GM19467 (cell line): Measurements from ENCODE around the gene THSD7B.

Source experiments
- ATAC-seq: cut with Tn5 transposase; IDR thresholded peaks from one replicate; pipeline ENCODE4 v1.9.1; 2021; ENCODE audit warnings: mild to moderate bottlenecking, moderate library complexity; ENCODE audit not compliant: unreplicated experiment

Gene THSD7B

DNA sequence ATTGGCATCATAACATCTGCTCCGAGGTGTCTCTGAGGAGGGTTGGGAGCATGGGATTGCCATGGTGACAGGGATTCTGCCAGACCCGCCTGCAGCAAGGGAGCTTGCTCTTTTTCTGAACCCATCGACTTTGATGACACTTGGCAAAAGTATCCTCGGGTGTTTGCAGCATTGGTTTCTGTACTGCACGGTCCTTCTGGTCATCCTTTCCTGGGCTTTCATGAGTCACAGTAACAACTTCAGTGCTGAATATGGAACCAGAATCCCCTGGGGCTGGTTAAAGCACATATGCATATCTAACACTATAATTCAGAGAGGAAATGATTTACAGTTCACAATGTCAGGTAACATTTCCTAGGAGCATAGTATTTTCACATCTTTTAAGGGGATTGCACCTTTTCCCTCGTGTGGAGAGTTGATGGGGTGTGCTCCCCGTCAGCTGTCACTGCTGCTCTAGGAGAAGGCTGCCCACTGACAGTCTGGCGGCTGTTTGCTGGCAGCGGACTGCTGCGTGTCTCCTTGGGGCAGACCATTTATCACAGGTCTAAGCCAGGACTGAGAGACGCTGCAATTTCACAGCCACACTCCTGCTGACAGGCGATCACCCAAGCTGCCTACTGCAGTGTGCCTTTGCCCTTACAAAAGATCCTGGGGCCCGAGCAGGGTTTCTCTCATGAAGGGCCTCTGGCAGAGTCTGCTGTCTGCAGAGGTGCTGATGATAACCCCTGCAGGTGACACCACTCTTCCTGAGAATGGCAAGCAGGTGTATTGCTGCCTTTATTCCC, 425.3 kb downstream of the THSD7B start:
- ATAC-seq: no peak

DNA sequence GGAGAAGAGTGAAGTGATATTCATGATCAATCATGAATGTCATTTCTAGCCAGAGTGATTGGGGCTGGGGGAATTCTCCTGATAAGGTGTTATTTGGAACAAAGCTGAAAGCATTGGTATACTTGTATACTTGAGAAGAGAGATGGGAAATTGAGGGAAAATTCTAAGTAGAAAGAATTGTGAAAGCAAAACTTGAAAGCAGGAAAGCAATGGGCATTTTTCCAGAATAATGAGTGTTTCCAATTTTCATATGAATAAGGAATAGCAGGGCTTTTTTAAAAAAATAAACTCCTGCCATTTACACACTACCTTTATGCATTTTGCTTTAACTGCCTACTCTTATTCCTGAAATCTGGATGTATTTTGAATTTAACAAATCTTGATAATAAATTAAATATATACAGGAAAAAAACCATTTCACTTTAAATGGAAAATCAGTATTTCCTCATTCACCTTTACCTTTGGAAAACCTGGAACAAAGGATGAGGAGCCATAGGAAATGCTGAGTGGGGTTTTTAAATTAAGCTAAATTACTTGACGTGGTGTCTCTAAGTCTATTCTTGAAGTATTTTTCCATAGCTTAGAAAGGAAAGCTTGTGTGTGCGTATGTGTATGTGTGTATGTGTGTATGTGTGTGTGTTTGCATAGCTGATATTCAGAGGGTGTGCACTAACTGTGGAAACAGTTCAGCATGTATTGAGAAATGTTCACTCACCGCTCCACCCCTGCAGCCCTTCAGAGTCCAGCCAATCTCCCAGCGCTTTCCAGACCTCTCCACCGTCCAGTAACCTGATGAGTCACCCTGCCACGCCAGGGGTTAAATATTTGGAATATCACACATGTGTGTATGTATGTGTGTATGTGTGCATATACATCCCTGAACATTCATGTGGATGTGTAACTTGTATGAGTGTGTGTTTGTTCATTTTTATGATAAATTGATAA, 427.3 kb downstream of the THSD7B start:
- ATAC-seq: no peak

DNA sequence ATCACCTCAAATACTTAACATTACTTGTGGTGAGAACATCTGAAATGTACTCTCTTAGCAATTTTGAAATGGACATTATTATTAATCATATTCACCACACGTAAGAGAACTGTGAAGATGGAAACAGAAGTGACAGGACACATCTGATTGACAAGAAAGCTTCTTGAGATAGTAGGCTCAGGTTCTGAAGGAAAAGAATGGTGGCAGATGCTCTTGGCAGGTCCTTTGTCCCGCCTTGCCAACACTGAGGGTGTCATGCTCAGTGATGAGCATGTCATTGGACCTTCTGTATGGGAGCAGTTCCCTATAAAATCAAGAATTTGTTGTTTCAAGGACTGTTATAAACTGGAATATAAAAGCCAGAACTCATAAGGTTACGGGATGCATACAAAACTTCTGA, 428.1 kb downstream of the THSD7B start:
- no peak for ATAC-seq

DNA sequence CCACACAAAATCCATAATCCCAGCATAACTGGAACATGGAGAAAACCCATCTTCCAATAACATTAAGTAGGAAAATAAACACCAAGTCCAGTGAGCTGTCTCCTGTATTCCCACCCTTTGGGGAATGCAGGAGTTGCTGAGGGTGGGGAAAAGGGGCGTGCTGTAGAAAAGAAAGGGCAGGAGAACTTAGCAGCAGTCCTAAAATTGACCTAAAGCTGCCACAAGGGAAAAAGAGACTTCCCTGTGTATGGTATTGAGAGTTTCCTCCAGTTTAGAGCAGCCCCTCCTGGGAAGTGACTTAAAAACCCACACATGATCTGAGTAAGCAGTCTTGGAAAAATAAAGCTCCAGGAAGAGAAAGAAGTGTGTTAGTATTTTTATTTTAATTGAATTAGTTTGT, 428.8 kb downstream of the THSD7B start:
- ATAC-seq: no peak

DNA sequence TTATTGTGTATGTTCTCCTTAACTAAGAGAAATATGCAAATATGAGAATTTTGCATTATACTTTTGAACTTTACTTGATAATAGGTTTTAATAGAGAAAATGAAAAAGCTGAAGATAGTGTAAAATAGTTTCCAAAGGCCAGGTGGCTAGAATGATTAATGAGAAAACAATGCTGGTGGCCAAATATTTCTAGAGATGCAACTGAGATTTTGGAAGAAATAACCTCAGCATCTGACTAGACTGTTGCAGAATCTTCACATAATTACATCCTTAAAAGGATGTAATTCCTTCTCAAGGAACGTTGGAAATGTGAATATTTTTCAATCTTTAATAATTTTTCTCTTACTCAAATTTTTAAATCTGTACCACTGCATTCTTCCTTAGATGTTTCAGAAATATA, 434.4 kb downstream of the THSD7B start:
- no peak for ATAC-seq

DNA sequence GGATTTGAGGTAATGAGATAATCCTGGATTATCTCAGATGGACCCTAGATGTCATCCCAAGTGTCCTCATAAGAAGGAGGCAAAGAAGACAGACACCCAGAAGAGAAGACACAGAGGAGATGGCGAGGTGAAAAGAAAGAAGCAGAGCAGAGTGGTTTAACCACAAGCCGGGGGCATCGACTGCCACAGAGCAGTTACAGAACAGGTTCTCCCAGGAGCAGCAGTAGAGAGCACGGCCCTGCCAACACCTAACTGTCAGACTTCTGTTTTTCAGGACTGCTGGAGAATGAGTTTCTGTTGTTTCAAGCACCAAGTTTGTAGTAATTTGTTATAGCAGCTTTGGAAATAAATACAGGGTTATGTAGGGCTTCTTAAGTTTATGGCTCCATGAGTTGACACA, 437.0 kb downstream of the THSD7B start:
- ATAC-seq: no peak

DNA sequence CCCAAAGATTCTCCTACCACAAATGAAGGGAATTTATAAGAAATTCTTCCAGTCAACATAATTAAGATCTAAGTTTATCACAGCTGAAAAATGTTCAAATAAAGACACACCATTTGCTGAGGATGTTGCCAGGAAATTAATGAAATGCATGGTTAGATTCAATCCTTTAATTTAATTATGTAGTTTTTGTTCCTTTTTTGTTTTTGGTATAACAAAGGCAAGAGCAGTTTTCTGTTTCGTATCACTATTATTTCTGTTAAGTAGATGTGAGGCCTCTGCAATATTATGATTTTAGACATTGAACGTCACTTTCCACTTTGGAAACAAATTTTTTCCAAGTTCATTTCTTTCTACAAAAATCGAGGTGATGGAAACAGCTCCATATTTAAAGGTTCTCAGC, 440.0 kb downstream of the THSD7B start:
- ATAC-seq: no peak

DNA sequence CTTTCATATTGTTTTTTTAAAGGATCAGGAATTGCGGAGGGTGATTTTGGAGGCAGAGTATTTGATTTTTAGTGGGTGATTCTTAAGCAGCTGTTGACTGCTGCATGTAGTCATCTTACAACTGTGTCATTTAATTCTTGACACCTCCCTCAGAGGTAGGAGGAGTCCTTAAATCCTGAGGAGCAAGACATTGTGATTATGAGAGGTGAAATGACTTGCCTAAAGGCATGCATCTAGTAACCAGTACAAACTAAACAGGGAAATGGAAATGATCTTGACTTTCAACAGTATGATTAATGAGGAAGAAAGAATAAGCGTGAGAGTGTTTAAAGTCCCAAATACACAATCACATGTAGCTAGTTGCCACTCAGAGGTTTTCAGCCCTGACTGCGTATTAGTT, 440.7 kb downstream of the THSD7B start:
- ATAC-seq: no peak

DNA sequence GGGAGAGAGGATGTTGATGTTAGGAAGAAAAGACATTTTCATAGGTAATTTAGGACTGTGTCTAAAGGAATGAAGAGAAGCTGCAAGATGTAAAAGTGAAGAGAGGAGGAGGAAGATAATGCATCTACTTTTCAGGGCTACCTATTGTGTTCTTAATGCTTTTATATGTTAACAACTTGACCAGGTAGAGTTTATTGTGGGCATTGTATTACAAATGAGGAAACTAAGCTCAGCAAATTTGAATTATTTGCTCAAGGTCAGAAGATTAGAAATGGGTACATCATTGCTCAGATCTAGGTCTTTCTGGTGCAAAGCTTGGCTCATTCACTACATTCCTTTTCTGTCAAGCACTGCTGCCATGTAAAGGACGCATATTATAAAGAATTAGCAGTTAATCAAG, 441.7 kb downstream of the THSD7B start:
- no peak for ATAC-seq

DNA sequence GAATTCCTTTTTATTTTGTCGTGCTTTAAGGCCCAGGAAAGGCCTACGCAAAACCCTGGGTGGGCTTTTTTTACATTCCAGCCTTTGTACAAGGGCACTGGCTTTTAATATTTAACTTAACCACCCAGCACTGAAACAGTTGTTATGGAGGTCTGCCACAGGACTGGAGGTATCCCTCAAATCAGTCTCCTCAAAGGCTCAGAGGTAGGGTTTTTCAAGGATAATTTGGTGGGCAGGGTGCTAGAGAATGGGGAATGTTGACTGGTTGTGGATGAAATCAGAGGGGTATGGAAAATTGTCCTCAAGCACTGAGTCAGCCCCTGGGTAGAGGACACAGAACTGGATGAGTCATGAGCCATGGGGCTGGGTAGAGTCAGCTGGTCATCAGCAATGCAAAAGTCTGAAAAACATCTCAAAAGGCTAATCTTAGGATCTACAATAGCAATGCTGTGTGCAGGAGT, 443.1 kb downstream of the THSD7B start:
- ATAC-seq: no peak

DNA sequence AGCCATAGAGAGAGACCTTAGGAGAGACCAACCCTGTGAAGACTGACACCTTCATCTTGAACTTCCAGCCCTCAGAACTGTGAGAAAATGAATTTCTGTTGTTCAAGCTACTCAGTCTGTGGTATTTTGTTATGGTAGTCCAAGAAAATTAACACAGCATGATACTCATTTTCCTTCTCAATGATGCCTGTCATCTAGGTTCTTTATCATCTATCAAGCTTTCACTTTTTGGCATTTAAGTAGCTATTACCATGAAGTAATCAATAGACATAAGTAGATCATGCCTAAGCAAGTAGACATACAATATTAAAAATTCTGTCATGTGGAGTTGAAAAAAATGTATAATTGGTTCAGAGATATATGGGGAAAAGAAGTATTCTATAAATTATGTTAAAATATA, 444.7 kb downstream of the THSD7B start:
- ATAC-seq: no peak

DNA sequence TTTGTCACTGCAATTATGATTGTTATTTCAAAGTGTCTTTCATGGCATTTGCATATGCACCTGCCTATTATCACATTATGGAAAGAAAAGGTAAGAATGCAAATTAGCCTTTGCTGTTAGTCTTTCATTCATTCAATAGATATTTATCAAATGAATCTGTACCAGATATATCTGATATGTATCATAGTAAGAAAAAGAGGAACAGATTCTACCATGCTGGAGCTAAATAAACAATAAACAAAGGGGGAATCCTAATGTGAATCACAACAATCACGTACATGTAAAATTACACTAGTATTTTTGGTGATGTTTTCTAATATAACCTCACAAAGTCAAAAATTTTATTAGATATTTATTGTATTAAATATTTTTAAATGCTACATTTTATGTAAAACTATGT, 446.4 kb downstream of the THSD7B start:
- no peak for ATAC-seq

DNA sequence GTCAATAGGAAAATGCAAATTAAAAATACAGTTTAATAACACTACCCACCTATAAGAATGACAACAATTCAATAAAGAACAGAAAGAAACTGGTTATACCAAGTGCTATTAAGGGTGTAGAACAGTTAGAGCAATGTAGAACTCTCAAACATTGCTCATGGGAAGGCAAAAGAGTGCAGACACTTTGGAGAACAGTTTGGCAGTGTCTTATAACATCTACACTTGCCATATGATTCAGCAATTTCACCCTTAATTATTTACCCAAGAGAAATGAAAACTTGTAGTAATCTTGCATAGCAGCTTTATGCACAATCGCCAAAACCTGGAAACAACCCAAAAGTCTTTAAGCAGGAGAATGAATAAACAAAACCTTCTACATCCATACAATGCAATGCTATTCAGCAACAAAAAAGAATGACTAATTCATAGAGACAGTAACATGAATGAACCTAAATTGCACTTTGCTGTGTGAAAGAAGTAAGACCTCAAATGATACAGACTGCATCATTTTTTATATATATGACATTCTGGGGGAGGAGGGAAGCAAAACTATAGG, 455.2 kb downstream of the THSD7B start:
- ATAC-seq: no peak

DNA sequence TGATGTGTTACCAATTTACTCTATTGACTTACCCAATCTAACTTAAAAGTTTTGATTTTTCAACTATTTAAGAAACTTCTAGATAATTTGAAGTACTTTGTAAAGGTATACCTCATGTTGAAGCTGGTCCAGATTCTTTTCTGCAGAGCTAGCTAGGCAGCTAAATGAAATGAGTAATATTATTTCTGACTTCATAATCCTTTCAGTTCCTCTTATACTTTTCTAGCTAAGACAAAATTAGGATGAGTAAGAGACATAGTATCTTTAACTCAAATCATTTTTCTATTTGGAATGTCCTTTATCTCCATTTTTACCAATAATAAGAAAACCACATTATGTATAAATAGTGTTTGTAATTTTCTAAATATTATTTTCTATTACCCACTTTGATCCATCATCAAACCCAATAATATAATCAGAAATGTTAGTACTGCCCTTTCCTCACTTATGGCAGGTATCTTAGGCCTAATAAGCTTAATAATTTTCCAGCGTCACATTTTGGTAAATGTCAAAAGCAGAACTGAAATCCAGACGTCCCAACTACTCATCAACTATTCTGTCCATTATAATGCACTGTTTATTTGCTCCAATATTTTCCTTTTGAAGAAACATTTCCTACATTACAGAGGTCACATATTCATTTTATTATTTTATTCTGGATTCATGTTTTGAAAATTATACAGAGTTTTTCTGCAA, 456.6 kb downstream of the THSD7B start:
- no peak for ATAC-seq

DNA sequence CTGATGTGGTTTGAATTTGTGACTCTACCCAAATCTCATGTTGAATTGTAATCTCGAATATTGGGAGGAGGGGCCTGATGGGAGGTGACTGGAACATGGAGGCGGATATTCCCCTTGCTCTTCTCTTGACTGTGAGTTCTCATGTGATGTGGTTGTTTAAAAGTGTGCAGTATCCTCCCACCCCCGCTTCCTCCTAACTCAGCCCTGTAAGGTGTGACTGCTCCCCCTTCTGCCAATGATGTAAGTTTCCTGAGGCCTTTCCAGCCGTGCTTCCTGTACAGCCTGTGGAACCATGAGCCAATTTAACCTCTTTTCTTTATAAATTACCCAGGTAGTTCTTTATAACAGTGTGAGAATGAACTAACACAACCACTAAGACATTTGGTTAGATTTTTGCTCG, 458.4 kb downstream of the THSD7B start:
- no peak for ATAC-seq

DNA sequence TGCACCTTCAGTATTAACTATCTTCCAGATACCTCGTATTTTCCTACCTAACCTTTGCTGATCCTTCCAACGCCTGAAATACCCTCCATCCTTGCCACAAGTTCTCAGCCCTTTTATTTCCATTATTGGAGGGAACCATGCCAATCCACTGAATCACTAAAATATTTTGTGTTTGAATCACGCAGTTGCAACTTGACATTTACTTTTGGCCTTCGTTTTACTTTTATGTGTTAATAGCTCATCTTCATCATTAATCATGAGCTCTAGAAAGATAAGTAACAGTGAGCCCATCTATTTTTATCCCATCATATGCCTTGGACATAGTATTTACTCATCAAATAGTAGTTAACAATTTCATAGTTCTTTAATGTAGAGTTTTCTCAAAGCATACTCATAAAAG, 463.2 kb downstream of the THSD7B start:
- ATAC-seq: no peak

DNA sequence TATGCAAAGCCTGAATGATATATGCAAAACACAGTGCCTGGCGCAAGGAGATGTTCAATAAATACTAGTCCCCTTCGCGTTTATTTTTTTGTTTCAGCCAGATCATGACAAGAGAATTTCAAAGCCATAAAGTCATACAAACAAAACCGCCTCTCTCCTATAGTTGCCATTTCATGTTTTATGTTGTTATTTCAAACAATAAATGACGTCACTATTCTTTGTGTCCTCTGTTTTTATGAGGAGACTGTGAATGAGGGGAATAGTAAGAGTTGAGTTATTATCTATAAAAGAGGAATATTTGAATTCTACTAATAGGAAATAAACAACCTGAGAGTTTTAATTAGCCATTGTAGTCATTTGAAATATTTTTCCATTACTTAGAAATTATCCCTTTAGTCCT, 464.5 kb downstream of the THSD7B start:
- ATAC-seq: no peak

DNA sequence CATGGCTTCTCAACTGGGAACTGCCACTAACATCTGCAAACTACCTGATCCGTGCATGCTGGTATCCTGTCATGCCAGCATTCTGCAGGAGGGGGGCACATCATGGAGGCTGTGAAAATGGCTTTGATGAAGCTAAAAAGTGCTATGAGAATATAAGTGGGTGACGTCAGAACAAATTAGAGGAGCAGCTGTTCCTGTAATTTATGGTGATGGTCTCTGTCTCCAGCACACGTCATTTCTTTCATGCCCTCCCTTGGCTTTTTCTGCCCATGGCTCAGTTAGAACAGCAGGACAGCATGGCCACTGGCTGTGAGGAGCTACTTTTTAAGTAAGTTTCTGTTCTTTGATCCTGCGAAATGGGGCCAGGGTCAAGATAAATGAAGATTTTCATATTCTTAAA, 466.3 kb downstream of the THSD7B start:
- ATAC-seq: no peak

DNA sequence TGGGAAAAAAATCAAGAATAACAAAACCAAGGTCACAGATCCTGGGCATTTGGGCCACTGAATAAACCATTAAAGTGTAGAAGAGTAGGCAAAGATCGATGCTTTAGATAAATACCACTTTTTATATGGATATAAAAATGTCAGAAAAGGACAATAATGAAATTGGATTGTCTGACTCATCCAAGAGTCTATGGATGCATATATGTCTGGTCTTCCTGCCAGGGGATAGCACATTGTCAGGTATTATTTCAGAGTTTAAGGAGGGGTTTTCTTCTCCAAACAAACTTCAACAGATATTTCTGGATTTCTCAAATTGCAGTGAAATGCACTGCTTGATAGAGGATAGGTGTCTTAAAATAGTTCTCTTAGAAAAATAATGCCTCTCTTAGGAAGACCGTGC, 466.7 kb downstream of the THSD7B start:
- no peak for ATAC-seq

DNA sequence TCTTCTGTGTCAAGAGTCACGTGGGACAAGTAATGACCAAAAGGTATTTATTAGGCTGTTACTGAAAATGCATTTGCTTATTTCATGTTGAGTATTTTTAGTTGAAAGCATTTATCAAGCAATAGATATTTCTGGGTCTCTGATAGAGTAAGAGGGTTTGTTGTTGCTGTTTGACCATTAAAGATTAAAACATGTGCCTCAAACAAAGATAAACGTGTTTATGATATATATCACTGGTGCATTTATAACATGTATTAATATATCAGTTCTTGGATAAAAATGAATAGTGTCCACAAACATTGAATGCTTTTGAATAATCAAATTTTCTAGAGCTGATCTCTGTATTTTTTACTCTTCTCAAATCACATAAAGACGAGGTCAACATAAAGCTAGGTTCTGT, 467.7 kb downstream of the THSD7B start:
- no peak for ATAC-seq

DNA sequence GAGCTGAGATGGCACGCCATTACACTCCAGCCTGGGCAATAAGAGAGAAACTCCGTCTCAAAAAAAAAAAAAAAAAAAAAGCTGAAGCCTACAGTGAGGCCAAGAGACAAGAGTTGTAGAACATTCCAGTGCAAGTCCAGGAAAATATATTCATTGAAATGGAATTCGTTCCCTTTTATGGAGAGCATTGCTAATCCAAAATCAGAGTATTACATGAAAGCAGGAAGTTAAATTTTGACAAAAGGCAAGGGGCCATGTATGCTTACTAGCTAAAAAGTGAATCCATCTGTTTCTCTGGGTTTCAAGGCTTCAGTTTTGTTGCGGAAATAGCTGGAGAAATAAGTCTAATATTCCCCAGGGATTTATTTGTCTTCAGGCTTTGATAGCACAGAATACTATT, 471.7 kb downstream of the THSD7B start:
- ATAC-seq: no peak
